OCI-LY3 (cell line): Measurements from ENCODE around the gene CISTR.

Experiments
- H2AFZ ChIP-seq: fragments of 200-600, 300-600 bp; shearing (Covaris generic); 2 replicates; pipeline ENCODE4 v1.6.0; 2014; ENCODE audit warnings: antibody characterized with exemption, low read depth, low read length
- H3K27ac ChIP-seq: fragments of 200-600, 300-600 bp; sonication (generic); 2 replicates; pipeline ENCODE4 v1.5.1; 2014; ENCODE audit warnings: mild to moderate bottlenecking, low read length, moderate library complexity, mixed read lengths
- H3K27me3 ChIP-seq: fragments of 200-600, 300-600 bp; sonication (generic); 2 replicates; pipeline ENCODE4 v1.6.1; 2014; ENCODE audit warnings: low read depth, low read length, mixed read lengths
- H3K36me3 ChIP-seq: fragments of 200-600, 300-600 bp; sonication (generic); replicated peaks from 2 replicates; pipeline ENCODE3; 2014; ENCODE audit warnings: low read depth, low read length, mixed read lengths
- H3K4me1 ChIP-seq: fragments of 300-600, 200-600 bp; sonication (generic); 2 replicates; pipeline ENCODE4 v1.6.1; 2014; ENCODE audit warnings: low read length, mixed read lengths
- H3K4me2 ChIP-seq: fragments of 200-600, 300-600 bp; sonication (generic); 2 replicates; pipeline ENCODE4 v1.6.1; 2014; ENCODE audit warnings: low read length, mixed read lengths
- H3K4me3 ChIP-seq: fragments of 300-600, 200-600 bp; sonication (generic); 2 replicates; pipeline ENCODE4 v1.5.1; 2014; ENCODE audit warnings: antibody characterized with exemption, mild to moderate bottlenecking, low read length, moderate library complexity
- H3K79me2 ChIP-seq: fragments of 300-600, 200-600 bp; shearing (Covaris generic); 2 replicates; pipeline ENCODE4 v1.6.1; 2014; ENCODE audit warnings: mild to moderate bottlenecking, low read length, mixed read lengths
- H3K9ac ChIP-seq: fragments of 300-600, 200-600 bp; shearing (Covaris generic); 2 replicates; pipeline ENCODE4 v1.6.0; 2014; ENCODE audit warnings: mild to moderate bottlenecking, low read length, moderate library complexity
- H3K9me3 ChIP-seq: fragments of 200-600, 300-600 bp; shearing (Covaris generic); 2 replicates; pipeline ENCODE4 v1.6.1; 2014; ENCODE audit warnings: low read length, mixed read lengths; ENCODE audit not compliant: insufficient read depth
- H4K20me1 ChIP-seq: fragments of 200-600, 300-600 bp; sonication (generic); 2 replicates; pipeline ENCODE4 v1.6.1; 2016; ENCODE audit warnings: low read length, mixed read lengths; ENCODE audit not compliant: insufficient read depth
- CTCF ChIP-seq: fragments of 200-600, 300-600 bp; sonication (generic); IDR thresholded peaks from 2 replicates; pipeline ENCODE4 v1.5.1; 2014; ENCODE audit warnings: antibody characterized with exemption, low read length, low read depth
- EZH2phosphoT487 ChIP-seq: fragments of 200-600 bp; shearing (Covaris generic); IDR thresholded peaks from 2 replicates; pipeline ENCODE4 v1.6.1; 2018; ENCODE audit warnings: antibody characterized with exemption, mixed run types, low read depth

The CISTR gene

DNA sequence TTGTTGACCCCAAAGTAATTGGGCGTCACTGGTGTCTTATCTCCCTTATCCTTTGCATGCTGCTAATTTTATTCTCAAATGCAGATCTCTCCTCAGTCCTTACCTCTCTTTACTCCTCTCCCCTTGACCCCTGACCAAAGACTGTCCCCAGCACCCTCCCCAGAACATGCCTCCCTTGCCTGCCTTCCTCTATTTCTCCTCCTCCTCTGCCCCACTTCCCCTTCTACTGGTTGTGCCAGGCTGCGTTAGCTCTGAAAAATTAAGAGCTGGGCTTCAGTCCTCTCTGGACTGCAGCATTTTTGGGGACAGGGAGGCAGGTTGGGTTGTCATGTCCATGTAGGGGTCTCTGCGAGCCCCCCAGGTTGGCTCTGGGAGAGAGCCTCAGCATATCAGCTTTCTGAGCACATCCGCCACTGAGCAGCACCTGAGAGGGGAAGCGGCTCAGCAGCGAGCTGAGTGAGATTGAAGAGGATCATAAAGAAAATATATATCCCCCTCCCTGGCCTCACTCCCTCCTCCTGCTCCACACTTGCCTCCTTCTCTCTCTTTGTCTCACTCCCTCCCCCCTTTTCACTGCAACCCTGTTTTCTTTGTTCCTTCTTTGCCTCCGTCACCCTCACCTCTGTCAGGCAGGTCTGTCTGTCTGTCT lies 6.4 kb upstream of the CISTR start:
- Histone ChIP-seq H3K36me3 (no peaks in the 10 kb centered on the region), H3K9ac (peak overlapping the region; percentile 33), H3K27me3 (peaks cover 56% of the 10 kb centered on the region), H3K4me1 (peaks cover 57% of the 10 kb centered on the region), H3K4me3 (peak overlapping the region; percentile 76), H3K79me2 (no peaks in the 10 kb centered on the region), H3K4me2 (peak overlapping the region; percentile 97), H3K27ac (no peak overlapping the region), H2AFZ (peak overlapping the region; percentile 72), H3K9me3 (no peaks in the 10 kb centered on the region), H4K20me1 (no peaks in the 10 kb centered on the region)
- TF ChIP-seq EZH2phosphoT487 = no peak
- no peak for TF ChIP-seq CTCF

- no peaks in the 10 kb centered on the region for H3K36me3 ChIP-seq
- peak overlapping the region; percentile 91 for H2AFZ ChIP-seq
- peak overlapping the region; percentile 56 for H3K9ac ChIP-seq
- no peak for TF ChIP-seq EZH2phosphoT487
- peak; percentile 88 for TF ChIP-seq CTCF
- H3K4me3 ChIP-seq = peak overlapping the region; percentile 76
- H4K20me1 ChIP-seq = no peaks in the 10 kb centered on the region
- no peaks in the 10 kb centered on the region for H3K9me3 ChIP-seq
- H3K4me1 ChIP-seq = peaks cover 66% of the 10 kb centered on the region
- no peaks in the 10 kb centered on the region for H3K79me2 ChIP-seq
- peaks cover 58% of the 10 kb centered on the region for H3K27me3 ChIP-seq
- H3K4me2 ChIP-seq = peak overlapping the region; percentile 97
- H3K27ac ChIP-seq = no peak overlapping the region
These were observed 5.5 kb upstream of the CISTR start for GRCh38 chr12:53757101-53757770.

DNA sequence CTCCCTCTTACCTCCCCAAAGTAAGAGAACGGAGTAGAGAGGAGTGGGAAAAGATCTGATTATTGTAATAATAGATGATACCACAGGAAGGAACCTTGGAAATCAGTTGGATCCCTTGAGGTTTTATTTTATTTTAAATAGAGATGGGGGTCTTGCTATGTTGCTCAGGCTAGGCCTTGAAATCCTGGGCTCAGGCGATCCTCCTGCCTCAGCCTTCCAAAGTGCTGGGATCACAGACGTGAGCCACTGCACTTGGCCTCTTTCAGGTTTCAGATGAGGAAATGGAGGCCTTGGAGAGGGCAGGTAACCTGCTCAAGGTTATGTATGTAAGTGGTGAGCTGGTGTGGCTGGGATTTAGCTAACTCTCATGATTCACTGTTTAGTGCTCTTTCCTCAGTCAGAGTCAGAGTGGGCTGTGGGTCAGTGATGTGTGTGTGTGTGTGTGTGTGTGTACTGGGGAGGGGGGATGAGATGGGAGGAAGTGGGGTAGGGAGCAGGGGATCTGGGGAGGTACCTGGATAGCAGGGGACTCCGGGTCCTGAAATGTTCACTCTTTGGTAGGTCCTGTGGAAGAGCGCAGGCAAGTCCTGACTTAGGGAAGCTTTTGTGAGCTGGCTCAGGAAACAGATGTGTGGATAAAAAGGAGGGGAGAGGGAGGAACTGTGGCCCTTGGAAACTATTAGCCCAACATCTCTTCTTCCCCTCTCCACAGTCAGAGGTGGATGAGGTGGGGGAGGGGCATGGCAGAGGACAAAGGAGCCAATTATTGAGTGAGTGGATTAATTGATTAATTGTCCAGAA lies 4.7 kb upstream of the CISTR start:
- Histone ChIP-seq H3K9ac (peak overlapping the region; percentile 56), H3K27ac (no peak overlapping the region), H3K36me3 (no peaks in the 10 kb centered on the region), H3K4me2 (peak overlapping the region; percentile 97), H4K20me1 (no peaks in the 10 kb centered on the region), H3K4me3 (peak overlapping the region; percentile 76), H2AFZ (peak overlapping the region; percentile 91), H3K4me1 (peaks cover 73% of the 10 kb centered on the region), H3K27me3 (peaks cover 58% of the 10 kb centered on the region), H3K9me3 (no peaks in the 10 kb centered on the region), H3K79me2 (no peaks in the 10 kb centered on the region)
- TF ChIP-seq CTCF (no peak), EZH2phosphoT487 (no peak)

GRCh38 chr12:53755893-53756292 lies 4.1 kb upstream of the CISTR start:
- Histone ChIP-seq H3K9ac (no peak overlapping the region), H3K79me2 (no peaks in the 10 kb centered on the region), H3K9me3 (no peaks in the 10 kb centered on the region), H4K20me1 (no peaks in the 10 kb centered on the region), H3K4me3 (0 out of 2 replicates have a peak overlapping the region, but pooled peaks have one; percentile 76), H3K36me3 (no peaks in the 10 kb centered on the region), H3K27me3 (peaks cover 53% of the 10 kb centered on the region), H3K4me2 (peak overlapping the region; percentile 97), H2AFZ (no peak overlapping the region), H3K4me1 (peaks cover 73% of the 10 kb centered on the region), H3K27ac (no peak overlapping the region)
- no peak for TF ChIP-seq EZH2phosphoT487
- TF ChIP-seq CTCF = no peak
